Ectodermal cell (in vitro differentiated cells): Measurements from ENCODE around the gene AQP12B.

Experiments used
- H3K27ac ChIP-seq: 2 replicates; pipeline ENCODE4 v1.7.0; 2013; ENCODE audit warnings: mild to moderate bottlenecking, low read depth, low read length; ENCODE audit not compliant: insufficient read depth, poor library complexity, severe bottlenecking
- H3K27me3 ChIP-seq: 2 replicates; pipeline ENCODE4 v1.7.0; 2013; ENCODE audit warnings: mild to moderate bottlenecking, low read length; ENCODE audit not compliant: insufficient read depth, control insufficient read depth, poor library complexity, severe bottlenecking
- H3K36me3 ChIP-seq: one replicate; pipeline ENCODE4 v1.7.0; 2013; ENCODE audit warnings: low read length; ENCODE audit not compliant: control insufficient read depth, insufficient read depth
- H3K4me1 ChIP-seq: one replicate; pipeline ENCODE4 v1.7.0; 2013; ENCODE audit warnings: low read length; ENCODE audit not compliant: control insufficient read depth, insufficient read depth
- H3K4me3 ChIP-seq: 2 replicates; pipeline ENCODE4 v1.7.0; 2013; ENCODE audit warnings: low read depth, low read length, control low read depth; ENCODE audit not compliant: insufficient read depth
- H3K9me3 ChIP-seq: 2 replicates; pipeline ENCODE4 v1.7.0; 2013; ENCODE audit warnings: mild to moderate bottlenecking, low read length, moderate library complexity; ENCODE audit not compliant: control insufficient read depth
- whole genome bisulfite sequencing, 2 experiments: methylation state at CpG; one replicate each; pipeline ENCODE4 v1.1.7; 2013; ENCODE audit warnings: missing lambda C conversion rate in 2 of 2; 5-methylcytosine and 5-hydroxymethylcytosine counted together

Gene AQP12B

DNA sequence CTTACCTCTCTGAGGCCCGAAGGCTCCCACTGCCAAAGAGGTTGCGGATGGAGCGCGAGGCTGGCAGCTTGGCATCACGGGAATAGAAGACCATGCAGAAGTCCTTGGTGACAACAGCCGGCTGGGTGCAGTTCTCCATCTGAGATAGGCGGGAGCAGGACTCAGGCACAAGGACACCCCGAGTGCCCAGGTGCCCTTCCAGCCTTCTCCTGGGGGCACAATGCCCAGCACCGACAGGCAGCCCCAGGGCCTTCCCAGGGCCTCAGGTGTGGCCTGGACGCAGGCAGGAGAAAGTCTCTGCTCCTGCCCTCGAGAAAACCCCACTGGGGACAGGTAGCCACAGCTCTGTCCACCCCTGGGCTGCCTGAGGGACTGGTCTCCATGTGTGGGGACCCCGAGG lies 42.6 kb upstream of the AQP12B start:
- no peaks in the 10 kb centered on the region for H3K36me3 ChIP-seq
- no peaks in the 10 kb centered on the region for H3K9me3 ChIP-seq
- no peak overlapping the region for H3K27ac ChIP-seq
- H3K27me3 ChIP-seq, result no peaks in the 10 kb centered on the region
- WGBS, 2 experiments, result 93 to 94% methylated on average over 12 of the region's 12 CpGs
- H3K4me1 ChIP-seq, result no peaks in the 10 kb centered on the region
- no peak overlapping the region for H3K4me3 ChIP-seq

DNA sequence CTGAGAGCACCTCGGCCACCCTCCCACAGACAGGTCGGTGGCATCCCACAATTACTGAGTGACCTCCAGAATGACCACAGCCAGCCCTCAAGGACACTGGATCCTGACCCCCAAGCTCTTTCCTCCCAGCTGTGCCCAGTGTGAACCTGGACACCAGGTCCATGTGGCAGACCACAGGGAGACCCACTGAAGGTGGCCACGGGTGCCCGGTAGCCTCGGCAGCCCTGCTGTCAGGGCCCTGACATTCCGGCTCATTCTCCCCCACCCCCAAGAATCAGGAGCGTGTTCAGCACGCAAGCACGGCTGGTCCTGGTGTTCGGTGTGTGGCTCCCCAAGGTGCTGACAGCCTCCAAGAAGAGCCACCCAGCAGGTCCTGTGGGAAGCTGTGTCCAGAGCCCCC lies 41.7 kb upstream of the AQP12B start:
- Histone ChIP-seq H3K4me3 (no peak overlapping the region), H3K4me1 (no peaks in the 10 kb centered on the region), H3K27ac (no peak overlapping the region), H3K36me3 (no peaks in the 10 kb centered on the region), H3K9me3 (no peaks in the 10 kb centered on the region), H3K27me3 (no peaks in the 10 kb centered on the region)
- 94 to 96% methylated on average over 10 of the region's 10 CpGs for WGBS, 2 experiments

DNA sequence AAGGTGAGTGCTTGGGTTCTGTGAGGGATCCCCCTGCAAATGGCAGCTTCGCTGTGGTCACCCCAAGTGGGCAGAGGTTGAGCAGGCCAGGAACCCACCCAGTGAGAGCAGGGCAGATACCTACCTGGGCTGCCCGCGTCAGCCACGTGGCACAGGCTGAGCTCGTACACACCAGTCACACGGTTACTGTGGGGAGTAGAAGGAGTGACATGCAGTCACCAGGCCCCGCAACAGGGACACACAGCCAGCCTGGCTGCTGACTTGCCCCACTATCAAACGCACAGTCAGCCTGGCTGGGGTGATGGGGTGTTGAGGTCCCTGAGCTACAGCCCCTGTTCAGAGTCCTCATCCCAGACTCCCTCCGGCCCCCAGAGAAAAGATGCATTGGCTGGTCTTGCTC lies 41.2 kb upstream of the AQP12B start:
- 95% methylated on average over 9 of the region's 9 CpGs for WGBS, 2 experiments
- Histone ChIP-seq H3K4me3 (no peak overlapping the region), H3K36me3 (no peaks in the 10 kb centered on the region), H3K4me1 (no peaks in the 10 kb centered on the region), H3K9me3 (no peaks in the 10 kb centered on the region), H3K27ac (no peak overlapping the region), H3K27me3 (no peaks in the 10 kb centered on the region)

DNA sequence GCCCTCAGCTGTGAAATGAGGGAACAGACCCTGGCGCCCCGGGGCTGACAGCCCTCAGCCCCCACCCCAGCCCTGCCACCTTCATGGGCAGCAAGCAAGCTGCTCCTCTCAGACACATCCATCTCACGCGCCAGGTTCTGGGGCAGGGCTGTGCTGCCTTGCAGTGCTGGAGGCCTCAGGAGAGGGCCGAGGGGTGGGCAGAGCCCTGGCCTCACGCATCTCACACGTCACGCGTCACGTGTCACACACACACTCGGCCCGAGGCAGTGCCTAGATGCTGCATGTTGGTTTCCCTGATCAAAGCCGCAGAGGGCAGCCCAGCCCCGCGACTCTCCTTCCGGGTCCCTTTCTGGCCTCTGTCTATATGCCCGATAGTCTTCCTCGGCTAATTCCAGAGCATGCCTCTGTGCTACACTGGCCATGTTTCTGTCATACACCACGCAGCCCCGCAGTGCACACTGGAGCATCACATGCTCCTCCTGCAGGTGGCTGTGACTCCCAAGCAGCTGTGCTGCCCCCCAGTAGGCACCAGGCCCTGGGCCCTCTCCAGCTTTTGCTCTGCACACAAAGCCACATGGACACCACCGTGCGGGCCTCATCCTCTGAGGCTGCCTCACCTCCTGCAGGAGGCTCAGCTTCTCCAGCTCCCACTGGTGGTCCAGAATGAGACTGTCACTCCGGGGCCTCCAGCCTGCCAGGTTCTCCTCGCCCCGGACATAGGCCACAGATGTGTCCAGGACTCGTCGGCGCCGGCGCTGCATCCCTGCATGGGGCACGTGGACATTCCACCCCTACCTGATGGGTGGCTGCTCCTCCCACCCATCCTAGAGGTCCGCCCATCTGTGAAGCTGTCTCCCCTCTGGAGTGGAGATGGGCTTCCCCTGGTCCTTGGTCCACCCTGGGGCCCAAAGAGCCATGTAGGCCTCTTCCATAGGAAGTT lies 40.4 kb upstream of the AQP12B start:
- 94% methylated on average over 32 of the region's 32 CpGs for WGBS, 2 experiments
- Histone ChIP-seq H3K36me3 (no peaks in the 10 kb centered on the region), H3K4me1 (no peaks in the 10 kb centered on the region), H3K27me3 (no peaks in the 10 kb centered on the region), H3K27ac (no peak overlapping the region), H3K4me3 (no peak overlapping the region), H3K9me3 (no peaks in the 10 kb centered on the region)

DNA sequence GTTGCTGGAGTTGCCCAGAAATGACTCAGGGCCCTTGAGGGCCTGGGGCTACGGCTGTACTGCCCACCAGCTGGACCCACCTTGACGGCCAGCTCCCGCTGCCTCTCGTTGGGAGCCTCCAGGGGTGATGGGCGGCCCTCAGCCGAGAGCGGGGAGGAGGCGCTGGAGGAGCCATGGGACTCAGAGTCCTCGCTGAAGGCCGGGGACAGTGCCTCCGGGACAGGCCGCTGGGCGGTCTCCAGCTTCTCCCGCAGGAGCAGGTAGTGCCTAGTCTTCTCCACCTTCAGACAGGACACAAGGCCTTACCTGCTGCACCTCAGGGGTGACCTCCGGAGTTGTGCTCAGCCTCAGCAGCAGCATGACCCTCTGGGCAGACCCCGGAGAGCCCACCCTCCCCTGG lies 39.7 kb upstream of the AQP12B start:
- 94 to 96% methylated on average over 16 of the region's 16 CpGs for WGBS, 2 experiments
- H3K27me3 ChIP-seq, result no peaks in the 10 kb centered on the region
- H3K4me1 ChIP-seq, result no peaks in the 10 kb centered on the region
- H3K9me3 ChIP-seq, result no peaks in the 10 kb centered on the region
- H3K36me3 ChIP-seq, result no peaks in the 10 kb centered on the region
- no peak overlapping the region for H3K4me3 ChIP-seq
- H3K27ac ChIP-seq, result no peak overlapping the region

DNA sequence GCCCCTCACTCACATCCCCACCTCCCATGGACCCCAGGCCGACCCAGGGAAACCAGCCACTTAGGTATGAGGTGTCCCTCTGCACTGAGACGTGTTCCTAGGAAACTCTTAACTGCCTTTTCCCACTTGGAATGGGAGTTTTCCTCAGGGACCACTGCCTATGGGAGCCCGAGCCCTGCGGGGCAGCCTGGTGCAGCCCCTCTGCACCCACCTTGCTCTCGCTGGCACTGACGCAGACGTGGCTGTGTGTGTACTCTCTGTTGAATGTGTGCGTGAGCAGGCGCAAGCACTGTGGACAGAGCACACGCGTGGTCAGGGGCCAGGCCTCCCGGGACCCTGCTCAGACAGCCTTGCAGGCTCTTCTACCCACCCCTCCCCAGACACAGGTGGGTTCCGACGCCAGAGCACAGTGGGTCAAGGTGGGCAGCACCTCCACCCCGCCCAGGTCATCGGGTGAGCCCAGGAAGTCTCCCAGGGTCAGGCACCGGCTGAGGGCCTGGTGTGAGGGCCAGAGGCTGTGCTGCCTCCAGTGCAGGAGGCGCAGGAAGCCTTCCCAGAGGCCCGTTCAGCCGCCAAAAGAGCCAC lies 39.0 kb upstream of the AQP12B start:
- Histone ChIP-seq H3K36me3 (no peaks in the 10 kb centered on the region), H3K4me1 (no peaks in the 10 kb centered on the region), H3K9me3 (no peaks in the 10 kb centered on the region), H3K27me3 (no peaks in the 10 kb centered on the region), H3K4me3 (no peak overlapping the region), H3K27ac (no peak overlapping the region)
- WGBS, 2 experiments, result 94 to 95% methylated on average over 20 of the region's 20 CpGs

DNA sequence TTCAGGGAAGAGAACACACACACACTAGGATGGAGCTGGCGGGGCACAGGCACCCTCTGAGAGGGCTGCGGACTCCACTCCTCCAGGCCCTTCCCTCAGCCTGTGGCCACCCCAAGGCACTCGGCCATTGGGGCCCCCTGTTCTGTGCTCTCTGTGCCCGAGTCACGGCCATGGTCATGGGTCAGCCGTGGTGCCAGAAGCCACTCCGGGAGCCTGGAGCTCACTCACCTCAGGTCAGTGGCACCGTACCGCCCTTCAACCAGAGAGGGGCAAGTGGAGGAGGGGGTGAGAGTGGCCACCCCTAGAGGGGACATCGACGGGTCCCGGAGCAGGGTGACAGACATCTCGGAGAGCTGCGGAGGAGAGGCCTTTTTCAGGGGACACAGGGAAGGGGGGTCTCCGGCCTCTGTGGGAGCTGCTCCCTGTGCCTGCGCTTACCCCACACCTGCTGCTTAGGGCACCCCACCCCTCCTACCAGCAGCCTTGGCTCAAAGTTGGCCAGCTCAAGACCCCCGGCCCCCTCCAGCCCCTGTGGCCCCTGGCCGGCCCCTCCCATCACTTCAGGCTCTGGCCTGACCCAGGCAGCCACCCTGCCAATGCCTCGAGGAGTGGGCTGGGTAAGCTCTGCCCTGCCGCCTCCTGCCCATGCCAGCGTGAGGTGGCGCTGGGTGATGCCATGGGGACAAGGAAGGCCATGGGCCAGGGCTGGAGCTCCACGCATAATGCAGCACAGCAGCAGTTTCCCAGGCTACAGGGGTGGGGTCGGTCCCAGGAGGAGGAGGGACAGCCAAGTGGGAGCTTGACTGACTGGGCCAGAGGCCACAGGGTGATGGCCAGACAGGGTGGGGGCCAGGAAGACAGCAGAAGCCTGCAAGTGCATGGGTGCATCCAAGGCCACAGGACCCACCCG lies 38.3 kb upstream of the AQP12B start:
- Histone ChIP-seq H3K4me3 (no peak overlapping the region), H3K27ac (no peak overlapping the region), H3K4me1 (no peaks in the 10 kb centered on the region), H3K27me3 (no peaks in the 10 kb centered on the region), H3K9me3 (no peaks in the 10 kb centered on the region), H3K36me3 (no peaks in the 10 kb centered on the region)
- WGBS, 2 experiments, result 95 to 96% methylated on average over 25 of the region's 25 CpGs

DNA sequence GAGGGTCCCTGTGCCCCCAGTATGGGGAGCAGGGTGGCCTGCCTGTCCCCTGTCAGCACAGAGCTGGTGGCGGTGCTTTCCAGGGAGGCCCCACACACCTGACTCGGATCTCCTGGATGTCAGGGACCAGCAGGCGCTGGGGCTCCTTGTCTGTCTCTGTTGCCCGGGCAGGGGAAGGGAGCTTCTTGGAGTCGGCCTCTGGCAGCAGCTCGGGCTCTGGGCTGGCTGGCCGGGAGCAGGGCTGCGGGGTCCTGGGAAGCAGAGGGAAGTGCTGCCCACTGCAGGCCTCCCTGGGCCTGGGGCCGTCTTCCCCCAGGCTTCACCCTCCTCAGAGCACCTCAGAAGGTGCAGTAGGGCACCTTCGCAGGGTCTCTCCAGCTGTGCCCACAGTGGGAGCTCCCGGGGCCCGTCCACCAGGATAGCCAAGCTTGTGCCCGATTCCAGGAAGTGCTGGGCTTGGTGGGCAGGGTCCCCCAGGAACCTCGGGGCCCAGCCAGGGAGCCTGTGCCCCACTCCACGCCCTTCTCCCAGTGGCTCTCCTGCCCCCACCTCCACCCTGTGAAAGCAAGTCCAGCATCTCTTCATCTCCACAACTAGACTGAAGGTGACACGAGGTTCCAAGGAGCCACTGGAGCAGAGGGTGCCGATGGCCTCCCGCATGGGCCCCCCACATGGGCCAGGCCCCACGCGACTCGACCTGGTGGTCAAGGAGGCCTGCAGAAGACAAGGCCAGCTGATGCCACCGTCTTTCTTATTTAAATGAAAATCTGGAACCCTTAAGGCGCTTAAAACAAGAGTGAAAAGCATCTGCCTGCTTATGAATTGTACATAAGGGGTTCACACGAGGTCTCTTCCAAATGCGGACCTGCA lies 37.2 kb upstream of the AQP12B start:
- Histone ChIP-seq H3K36me3 (no peaks in the 10 kb centered on the region), H3K27me3 (no peaks in the 10 kb centered on the region), H3K9me3 (no peaks in the 10 kb centered on the region), H3K4me1 (no peaks in the 10 kb centered on the region), H3K4me3 (no peak overlapping the region), H3K27ac (no peak overlapping the region)
- WGBS, 2 experiments, result 91 to 94% methylated on average over 25 of the region's 25 CpGs

DNA sequence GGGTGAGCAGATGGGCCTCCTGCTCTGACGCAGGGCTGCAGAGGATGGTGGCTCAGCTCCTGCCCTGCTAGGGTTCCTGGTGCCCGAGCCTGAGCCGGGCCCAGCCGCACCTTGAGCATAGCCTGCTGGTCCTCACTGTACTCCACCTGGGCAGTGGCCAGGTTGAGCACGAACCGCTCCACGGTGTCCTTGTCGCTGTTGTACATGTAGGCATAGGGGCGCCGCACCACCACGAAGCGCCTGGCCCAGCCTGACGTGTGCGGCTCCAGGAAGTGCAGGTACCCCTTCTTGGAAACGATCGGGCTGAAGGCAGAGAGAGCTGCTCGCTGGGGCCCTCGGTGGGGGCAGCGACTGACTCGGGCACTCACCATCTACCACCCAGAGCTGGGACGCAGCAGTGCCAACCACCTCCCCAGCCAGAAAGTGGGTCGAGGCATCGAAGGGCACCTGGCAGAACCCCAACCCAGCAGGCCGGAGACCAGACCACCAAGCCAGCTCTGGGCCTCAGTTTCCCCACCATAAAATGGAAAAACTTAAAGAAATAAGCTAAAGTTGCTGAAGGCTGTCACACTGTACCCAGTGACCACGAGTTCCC lies 36.3 kb upstream of the AQP12B start:
- H3K9me3 ChIP-seq, result no peaks in the 10 kb centered on the region
- H3K27me3 ChIP-seq, result no peaks in the 10 kb centered on the region
- H3K4me1 ChIP-seq, result no peaks in the 10 kb centered on the region
- no peaks in the 10 kb centered on the region for H3K36me3 ChIP-seq
- no peak overlapping the region for H3K27ac ChIP-seq
- 94 to 96% methylated on average over 25 of the region's 25 CpGs for WGBS, 2 experiments
- H3K4me3 ChIP-seq, result no peak overlapping the region
